ENCODE results near the gene PACSIN3. TPM values are rescaled to one million over a fixed set of nuclear protein-coding genes. Genes with fewer than 3 reads are reported as not detected.

The PACSIN3 gene
- total and polyA plus RNA-seq, 2 of the 13 experiments (the other 11 are each of a cell fraction or from before 2014, with no cell fraction given), result 47.9 to 93.3 TPM

GRCh38 chr11:47189100-47189834, 3.0 kb upstream of the PACSIN3 start (continued):
- TF ChIP-seq TBX3 (IDR thresholded peaks at IDR 0.05; ENCODE audit: borderline replicate concordance) (peak; percentile 50; the same call in 1 of the 2 replicates), ZNF251 (CRISPR knock-in tag; IDR thresholded peaks at IDR 0.05) (no peak), ZSCAN9 (CRISPR knock-in tag; IDR thresholded peaks at IDR 0.05; ENCODE audit: borderline replicate concordance) (no peak; the same call in 1 of the 2 replicates), ATF6 (CRISPR knock-in tag; conservative IDR thresholded peaks at IDR 0.05) (no peak), ZNF10 (CRISPR knock-in tag; IDR thresholded peaks at IDR 0.05; ENCODE audit: borderline replicate concordance, low read depth) (no peak), ZNF501 (CRISPR knock-in tag; IDR thresholded peaks at IDR 0.05) (no peak), ZNF670 (CRISPR knock-in tag; IDR thresholded peaks at IDR 0.05; ENCODE audit: borderline replicate concordance) (no peak; the same call in 1 of the 2 replicates), ZNF318 (CRISPR knock-in tag; IDR thresholded peaks at IDR 0.05) (no peak), ZBTB3 (CRISPR knock-in tag; IDR thresholded peaks at IDR 0.05; ENCODE audit: borderline replicate concordance, low read depth) (no peak), ARID4A (CRISPR knock-in tag; IDR thresholded peaks at IDR 0.05; ENCODE audit: borderline replicate concordance) (peak; percentile 42; the same call in 1 of the 2 replicates)
